Mucosa of descending colon (tissue), 3 donors: Measurements from ENCODE around the gene SRPRA. TPM values are rescaled to one million over a fixed set of nuclear protein-coding genes. Genes with fewer than 3 reads are reported as not detected.

Experiments
- ATAC-seq: fragments of 200-7000 bp; cut with Tn5 transposase; one replicate; pipeline ENCODE4 v1.9.1; 2020; ENCODE audit warnings: mild to moderate bottlenecking, moderate library complexity
- DNase-seq, 3 donors: peaks; one replicate each; pipeline ENCODE4 v3.0.0-alpha.2; 2020
- H3K36me3 ChIP-seq: fragments of 200-600 bp; one replicate; pipeline ENCODE4 v1.8.0; 2021; ENCODE audit warnings: low read depth, mild to moderate bottlenecking
- H3K4me1 ChIP-seq: fragments of 200-600 bp; one replicate; pipeline ENCODE4 v1.8.0; 2021; ENCODE audit warnings: low read depth, mild to moderate bottlenecking
- H3K4me3 ChIP-seq: fragments of 200-600 bp; one replicate; pipeline ENCODE4 v1.8.0; 2021; ENCODE audit warnings: mild to moderate bottlenecking
- H3K9me3 ChIP-seq: fragments of 200-600 bp; one replicate; pipeline ENCODE4 v1.8.0; 2021; ENCODE audit warnings: mild to moderate bottlenecking
- CTCF ChIP-seq: fragments of 200-600 bp; IDR thresholded peaks from one replicate; pipeline ENCODE4 v1.8.0; 2022; ENCODE audit warnings: antibody characterized with exemption, mild to moderate bottlenecking
- intact Hi-C, 2 donors: fragments of 100-400 bp; cut with DNase I in 1 of 2; cut with micrococcal nuclease in 1 of 2; formaldehyde crosslinking; loops; one replicate each; pipeline versions ENCODE4 v1.11.0 to v1.11.1; 2022; cut with DNase I, micrococcal nuclease
- total RNA-seq, 3 donors: library from RNA; stranded (reverse); fragmentation: NEBNext Ultra II Directional in 2 of 3; extraction: Animal tissue kit (Norgen Biotek cat#: 25700) in 2 of 3; gene quantifications; one replicate each; pipeline versions ENCODE4 v1.2.1 to v1.2.4, GENCODE V29; 2021 to 2023
- donor health status: DM: no; HTN: no; CAD: no; lungs with moderate emphysema.
- donor health status: DM: no; HTN: no; CAD: no.
- donor health status: DM: no; HTN: yes; CAD: no.

Gene SRPRA
- total RNA-seq, 3 donors from 2014 or later: 73.8 to 88.1 (median 79.2) TPM

DNA sequence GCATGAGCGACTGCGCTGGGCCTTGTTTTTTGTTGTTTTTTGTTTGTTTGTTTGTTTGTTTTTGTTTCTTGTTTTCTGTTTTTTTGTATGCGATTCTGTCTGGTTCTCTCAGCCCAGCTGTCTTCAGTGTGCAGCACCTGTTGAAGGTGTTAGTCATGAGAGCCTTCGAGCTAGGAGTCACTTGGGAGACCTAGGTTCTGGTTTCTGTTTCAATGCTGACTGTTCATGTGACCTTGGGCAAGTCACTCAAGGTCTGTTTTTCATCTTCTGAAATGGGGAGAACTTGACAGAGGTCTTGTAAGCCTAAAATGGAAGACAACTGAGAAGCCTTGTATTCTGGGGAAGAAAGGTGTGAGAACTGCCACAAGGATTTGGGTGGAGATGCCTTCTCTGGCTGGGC, 37.0 kb upstream of the SRPRA start:
- Histone ChIP-seq H3K4me3 (no peak overlapping the region), H3K4me1 (peaks cover 17% of the 10 kb centered on the region), H3K36me3 (no peaks in the 10 kb centered on the region), H3K9me3 (no peaks in the 10 kb centered on the region)
- no peak for ATAC-seq
- DNase-seq: peak in 1 of 3 donors; percentile 11
- intact Hi-C loops: no loop called here
- no peak for TF ChIP-seq CTCF

DNA sequence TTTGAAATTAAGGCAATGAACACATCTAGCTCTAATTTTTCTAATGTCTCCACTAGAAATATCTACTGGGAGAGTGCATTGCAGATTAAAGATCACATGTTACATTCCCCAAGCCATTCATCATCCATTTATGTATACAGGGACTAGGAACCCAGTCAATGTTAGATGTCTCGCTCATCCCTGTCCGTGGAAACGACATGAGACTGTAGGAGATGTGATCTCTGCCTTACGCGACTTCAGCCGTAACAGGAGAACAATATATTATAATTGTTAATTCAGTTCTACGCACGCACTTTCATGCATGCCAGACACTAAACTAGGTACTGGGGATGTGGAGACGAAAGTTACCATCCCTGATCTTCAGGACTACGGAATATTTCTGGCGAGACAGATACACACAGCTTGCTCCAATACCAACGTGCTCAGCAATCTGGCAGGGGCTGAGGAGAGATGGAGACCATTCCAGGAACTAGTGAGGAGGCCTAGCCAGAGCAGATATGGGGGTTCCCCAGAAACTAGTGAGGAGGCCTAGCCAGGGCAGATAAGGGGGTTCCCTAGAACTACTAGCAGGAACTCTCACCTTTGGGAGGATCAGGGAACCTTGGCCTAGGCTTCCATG, 35.9 kb upstream of the SRPRA start:
- TF ChIP-seq CTCF: no peak
- intact Hi-C loops: no loop called here

DNA sequence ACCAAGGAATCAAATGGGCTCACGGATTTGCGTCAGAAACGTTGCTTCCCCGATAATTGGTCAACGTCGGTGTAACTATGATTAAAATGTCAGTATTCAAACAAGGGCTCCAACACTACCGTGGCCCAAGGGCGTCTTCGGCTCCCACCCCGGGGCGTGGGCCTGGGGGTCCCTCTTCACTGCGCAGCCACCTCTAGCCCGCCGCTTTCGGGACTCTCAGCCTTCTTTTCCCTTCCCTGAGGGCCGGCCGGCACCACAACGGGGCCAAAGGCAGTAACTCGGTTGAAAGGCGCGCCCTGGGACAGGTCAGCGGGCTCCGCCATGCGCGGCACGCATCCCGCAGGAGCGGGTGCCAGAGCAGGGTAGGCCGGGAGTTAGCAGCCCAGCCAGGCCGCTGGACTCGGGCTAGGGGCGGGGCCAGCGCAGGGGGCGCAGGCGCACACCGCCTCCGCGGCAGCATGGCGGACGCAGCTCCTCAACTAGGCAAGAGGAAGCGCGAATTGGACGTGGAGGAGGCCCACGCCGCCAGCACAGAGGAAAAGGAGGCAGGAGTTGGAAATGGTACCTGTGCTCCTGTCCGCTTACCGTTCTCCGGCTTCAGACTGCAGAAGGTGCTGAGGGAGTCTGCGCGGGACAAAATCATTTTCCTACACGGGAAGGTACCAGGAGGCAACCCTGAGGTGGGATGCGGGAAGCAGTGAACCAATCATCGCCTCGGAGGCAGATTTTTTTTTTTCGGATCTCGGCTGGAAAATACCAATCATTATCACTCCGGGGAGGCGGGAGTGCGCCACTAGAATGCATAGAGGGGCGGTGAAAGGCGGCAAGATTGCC, 35.1 kb upstream of the SRPRA start, which contains the start of gene DCPS:
DCPS (plus strand) TSS at position 438 of the 834 bp plus-strand sequence; CDS start at position 459, 21 bp downstream.
- Histone ChIP-seq H3K4me3 (peak within 1 kb of the TSS; percentile 42), H3K9me3 (no peaks in the 10 kb centered on the region), H3K4me1 (peaks cover 10% of the 10 kb centered on the region), H3K36me3 (no peaks in the 10 kb centered on the region)
- TF ChIP-seq CTCF: no peak
- ATAC-seq: peak; percentile 100
- peak; percentile 89 to 95 (median 93) for DNase-seq
- intact Hi-C loops: no loop called here

More for the DNA sequence above, 35.9 kb upstream of the SRPRA start:
- Histone ChIP-seq H3K4me3 (peak overlapping the region; percentile 42), H3K4me1 (peaks cover 10% of the 10 kb centered on the region), H3K36me3 (no peaks in the 10 kb centered on the region), H3K9me3 (no peaks in the 10 kb centered on the region)
- DNase-seq (peak in 1 of 3 donors; percentile 12), ATAC-seq (no peak)

- no peak for TF ChIP-seq CTCF
- ATAC-seq: no peak
- H3K4me1 ChIP-seq: no peaks in the 10 kb centered on the region
- no peak for DNase-seq
- intact Hi-C loops: no loop called here
- no peaks in the 10 kb centered on the region for H3K9me3 ChIP-seq
- H3K4me3 ChIP-seq: no peak overlapping the region
- peaks cover 4% of the 10 kb centered on the region for H3K36me3 ChIP-seq
Observed at GRCh38 chr11:126297004-126297403, 28.3 kb upstream of the SRPRA start.

GRCh38 chr11:126293726-126294125, 25.0 kb upstream of the SRPRA start:
- intact Hi-C loops: no loop called here
- Histone ChIP-seq H3K36me3 (peaks cover 4% of the 10 kb centered on the region), H3K9me3 (no peaks in the 10 kb centered on the region), H3K4me1 (no peaks in the 10 kb centered on the region), H3K4me3 (no peak overlapping the region)
- no peak for DNase-seq
- peak; percentile 25 for ATAC-seq
- TF ChIP-seq CTCF: no peak
